Measurements from ENCODE around the gene OR4D11. TPM values are rescaled to one million over a fixed set of nuclear protein-coding genes. Genes with fewer than 3 reads are reported as not detected.
A peak's percentile ranks its signal among the peaks of the same experiment; 100 is the strongest.

OR4D11 gene
- total and polyA plus RNA-seq, 9 of the 15 experiments (the other 6 are each of a cell fraction or from before 2014, with no cell fraction given): not detected

GRCh38 chr11:59545179-59546020, 42.0 kb downstream of the OR4D11 start (continued):
- no peak; the same call in 1 of the 2 replicates for TF ChIP-seq MGA (IDR thresholded peaks at IDR 0.05)
- TF ChIP-seq ATF7 (IDR thresholded peaks at IDR 0.05): peak; percentile 80
- peak; percentile 72 for TF ChIP-seq AFF4 (CRISPR knock-in tag; IDR thresholded peaks at IDR 0.05)
- TF ChIP-seq ZFX (CRISPR knock-in tag; IDR thresholded peaks at IDR 0.05): peak; percentile 70; the same call in 1 of the 2 replicates
- TF ChIP-seq ZC3H11A (IDR thresholded peaks at IDR 0.05; ENCODE audit: low read depth, low read length): no peak
- peak; percentile 17; the same call in 1 of the 2 replicates for TF ChIP-seq HOMEZ (CRISPR knock-in tag; IDR thresholded peaks at IDR 0.05)
- peak; percentile 98 for TF ChIP-seq POLR2H (tag; IDR thresholded peaks at IDR 0.05; ENCODE audit: low read depth)
- TF ChIP-seq HDAC1 (IDR thresholded peaks at IDR 0.05): peak in 1 of 2 experiments; percentile 9; a peak in 1 of 4 replicates
- TF ChIP-seq RAD51 (IDR thresholded peaks at IDR 0.05; ENCODE audit: borderline replicate concordance, low read depth): peak; percentile 51; the same call in 1 of the 2 replicates

Measured in K562 (cell line).